WERI-Rb-1 (cell line): ENCODE data around the gene SNX25.

Experiments
- DNase-seq: peaks from one replicate; pipeline ENCODE4 v3.0.0-alpha.2; 2020
- H3K27ac ChIP-seq: fragments of 250-450 bp; sonication (Bioruptor Pico); 2 replicates; pipeline ENCODE4 v1.5.1; 2020; ENCODE audit warnings: mild to moderate bottlenecking, moderate library complexity
- H3K27me3 ChIP-seq: fragments of 250-450 bp; sonication (Bioruptor Pico); 2 replicates; pipeline ENCODE4 v1.5.1; 2021; ENCODE audit warnings: mild to moderate bottlenecking, low read depth, moderate library complexity; ENCODE audit not compliant: insufficient read depth, severe bottlenecking
- H3K36me3 ChIP-seq: fragments of 250-450 bp; sonication (Bioruptor Pico); 2 replicates; pipeline ENCODE4 v1.5.1; 2020; ENCODE audit warnings: mild to moderate bottlenecking, moderate library complexity
- H3K4me3 ChIP-seq: 2 replicates; pipeline ENCODE4 v1.5.1; 2011; ENCODE audit warnings: low read depth, mild to moderate bottlenecking, control low read depth, low read length
- H3K9me3 ChIP-seq: fragments of 250-450 bp; sonication (Bioruptor Pico); 2 replicates; pipeline ENCODE4 v1.5.1; 2021; ENCODE audit warnings: mild to moderate bottlenecking, moderate library complexity; ENCODE audit not compliant: severe bottlenecking
- TF ChIP-seq, protein P1 (sequence below): IDR thresholded peaks from 2 replicates; pipeline ENCODE4 v1.5.1; 2011; ENCODE audit warnings: low read depth, mild to moderate bottlenecking, control low read depth, inconsistent platforms, low read length

The SNX25 gene

GRCh38 chr4:185209031-185209851 is at the start of gene SNX25:
Gene SNX25, plus strand, starts transcription at chr4:185209598. Its CDS starts 229 bp downstream, at chr4:185209827.
- TF ChIP-seq, protein P1, sequence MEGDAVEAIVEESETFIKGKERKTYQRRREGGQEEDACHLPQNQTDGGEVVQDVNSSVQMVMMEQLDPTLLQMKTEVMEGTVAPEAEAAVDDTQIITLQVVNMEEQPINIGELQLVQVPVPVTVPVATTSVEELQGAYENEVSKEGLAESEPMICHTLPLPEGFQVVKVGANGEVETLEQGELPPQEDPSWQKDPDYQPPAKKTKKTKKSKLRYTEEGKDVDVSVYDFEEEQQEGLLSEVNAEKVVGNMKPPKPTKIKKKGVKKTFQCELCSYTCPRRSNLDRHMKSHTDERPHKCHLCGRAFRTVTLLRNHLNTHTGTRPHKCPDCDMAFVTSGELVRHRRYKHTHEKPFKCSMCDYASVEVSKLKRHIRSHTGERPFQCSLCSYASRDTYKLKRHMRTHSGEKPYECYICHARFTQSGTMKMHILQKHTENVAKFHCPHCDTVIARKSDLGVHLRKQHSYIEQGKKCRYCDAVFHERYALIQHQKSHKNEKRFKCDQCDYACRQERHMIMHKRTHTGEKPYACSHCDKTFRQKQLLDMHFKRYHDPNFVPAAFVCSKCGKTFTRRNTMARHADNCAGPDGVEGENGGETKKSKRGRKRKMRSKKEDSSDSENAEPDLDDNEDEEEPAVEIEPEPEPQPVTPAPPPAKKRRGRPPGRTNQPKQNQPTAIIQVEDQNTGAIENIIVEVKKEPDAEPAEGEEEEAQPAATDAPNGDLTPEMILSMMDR = no peak; the same call in 1 of the 2 replicates

GRCh38 chr4:185165605-185166063 is 43.8 kb upstream of the SNX25 start:
- Histone ChIP-seq H3K27ac (no peak overlapping the region), H3K4me3 (no peak overlapping the region), H3K27me3 (no peaks in the 10 kb centered on the region), H3K36me3 (peaks cover 29% of the 10 kb centered on the region), H3K9me3 (no peaks in the 10 kb centered on the region)
- DNase-seq = no peak
- TF ChIP-seq, protein P1 = no peak

More at GRCh38 chr4:185209031-185209851, at the start of gene SNX25:
- Histone ChIP-seq H3K27me3 (no peaks in the 10 kb centered on the region), H3K9me3 (no peaks in the 10 kb centered on the region), H3K27ac (no peak within 1 kb of the TSS), H3K4me3 (peak within 1 kb of the TSS; percentile 67), H3K36me3 (no peaks in the 10 kb centered on the region)
- DNase-seq = peak; percentile 91

GRCh38 chr4:185167234-185167633 is 42.2 kb upstream of the SNX25 start:
- peaks cover 20% of the 10 kb centered on the region for H3K36me3 ChIP-seq

GRCh38 chr4:185171373-185172071 is 37.9 kb upstream of the SNX25 start:
- H3K36me3 ChIP-seq = peaks cover 19% of the 10 kb centered on the region

More at GRCh38 chr4:185167234-185167633, 42.2 kb upstream of the SNX25 start:
- H3K27ac ChIP-seq = no peak overlapping the region
- no peak for DNase-seq
- no peak overlapping the region for H3K4me3 ChIP-seq
- TF ChIP-seq, protein P1 = no peak
- H3K9me3 ChIP-seq = no peaks in the 10 kb centered on the region
- H3K27me3 ChIP-seq = no peaks in the 10 kb centered on the region

DNA sequence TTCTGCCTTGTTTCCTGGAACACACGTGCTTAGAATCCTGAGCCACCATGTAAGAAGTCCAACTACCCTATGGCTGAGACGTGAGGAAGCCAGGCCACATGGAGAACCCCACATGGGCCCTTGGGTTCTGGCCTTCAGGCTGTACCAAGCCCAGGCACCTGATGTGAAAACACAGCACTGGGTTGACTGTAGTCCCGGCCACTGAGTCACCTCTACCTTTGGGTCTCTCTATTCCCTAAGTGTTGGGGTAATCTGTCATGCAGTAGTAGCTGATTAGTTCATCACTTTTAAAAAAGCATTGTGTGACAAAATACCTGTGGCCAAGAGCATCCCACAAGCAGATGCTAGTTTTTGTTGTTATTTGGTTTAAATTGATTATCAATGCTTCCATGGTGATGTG is 29.9 kb upstream of the SNX25 start:
- DNase-seq = no peak
- Histone ChIP-seq H3K36me3 (peaks cover 6% of the 10 kb centered on the region), H3K9me3 (no peaks in the 10 kb centered on the region), H3K4me3 (no peak overlapping the region), H3K27ac (no peak overlapping the region), H3K27me3 (no peaks in the 10 kb centered on the region)
- TF ChIP-seq, protein P1 = no peak

More at GRCh38 chr4:185171373-185172071, 37.9 kb upstream of the SNX25 start:
- Histone ChIP-seq H3K27me3 (no peaks in the 10 kb centered on the region), H3K4me3 (no peak overlapping the region), H3K27ac (no peak overlapping the region), H3K9me3 (no peaks in the 10 kb centered on the region)
- no peak for DNase-seq
- TF ChIP-seq, protein P1 = no peak
